ENCODE measurements around the gene HPGDS.

The HPGDS gene

DNA sequence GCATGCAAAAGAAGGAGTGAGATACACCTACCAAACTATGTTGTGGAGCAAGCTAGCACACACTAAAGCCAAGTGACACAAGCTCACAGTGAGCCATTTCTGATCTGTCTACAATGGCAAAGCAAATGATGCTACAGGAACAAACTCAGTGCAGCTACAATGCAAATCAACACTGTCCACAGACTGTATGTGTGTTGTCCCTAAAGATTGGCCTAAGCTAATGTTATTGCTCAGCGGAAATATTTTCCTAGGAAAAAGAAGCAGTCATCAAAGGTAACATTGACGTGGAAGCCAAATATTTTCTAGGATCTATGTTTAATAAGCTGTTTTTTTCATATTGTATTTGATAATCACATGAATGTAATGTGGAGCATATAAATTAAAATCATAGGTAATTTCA, 34.7 kb upstream of the HPGDS start:
- Histone ChIP-seq H3K27me3 (no peaks in the 10 kb centered on the region), H3K9me3 (no peaks in the 10 kb centered on the region), H3K4me1 (ENCODE audit: control insufficient read depth in 1 of 2, insufficient read depth in 1 of 2, low read depth in 1 of 2, low read length in 1 of 2) (no peaks in the 10 kb centered on the region), H3K36me3 (no peaks in the 10 kb centered on the region), H3K4me3 (ENCODE audit: low read depth in 1 of 2, low read length in 1 of 2) (no peak overlapping the region), H3K27ac (no peak overlapping the region)
- TF ChIP-seq, protein P1, sequence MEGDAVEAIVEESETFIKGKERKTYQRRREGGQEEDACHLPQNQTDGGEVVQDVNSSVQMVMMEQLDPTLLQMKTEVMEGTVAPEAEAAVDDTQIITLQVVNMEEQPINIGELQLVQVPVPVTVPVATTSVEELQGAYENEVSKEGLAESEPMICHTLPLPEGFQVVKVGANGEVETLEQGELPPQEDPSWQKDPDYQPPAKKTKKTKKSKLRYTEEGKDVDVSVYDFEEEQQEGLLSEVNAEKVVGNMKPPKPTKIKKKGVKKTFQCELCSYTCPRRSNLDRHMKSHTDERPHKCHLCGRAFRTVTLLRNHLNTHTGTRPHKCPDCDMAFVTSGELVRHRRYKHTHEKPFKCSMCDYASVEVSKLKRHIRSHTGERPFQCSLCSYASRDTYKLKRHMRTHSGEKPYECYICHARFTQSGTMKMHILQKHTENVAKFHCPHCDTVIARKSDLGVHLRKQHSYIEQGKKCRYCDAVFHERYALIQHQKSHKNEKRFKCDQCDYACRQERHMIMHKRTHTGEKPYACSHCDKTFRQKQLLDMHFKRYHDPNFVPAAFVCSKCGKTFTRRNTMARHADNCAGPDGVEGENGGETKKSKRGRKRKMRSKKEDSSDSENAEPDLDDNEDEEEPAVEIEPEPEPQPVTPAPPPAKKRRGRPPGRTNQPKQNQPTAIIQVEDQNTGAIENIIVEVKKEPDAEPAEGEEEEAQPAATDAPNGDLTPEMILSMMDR (IDR thresholded peaks at IDR 0.05), result no peak

DNA sequence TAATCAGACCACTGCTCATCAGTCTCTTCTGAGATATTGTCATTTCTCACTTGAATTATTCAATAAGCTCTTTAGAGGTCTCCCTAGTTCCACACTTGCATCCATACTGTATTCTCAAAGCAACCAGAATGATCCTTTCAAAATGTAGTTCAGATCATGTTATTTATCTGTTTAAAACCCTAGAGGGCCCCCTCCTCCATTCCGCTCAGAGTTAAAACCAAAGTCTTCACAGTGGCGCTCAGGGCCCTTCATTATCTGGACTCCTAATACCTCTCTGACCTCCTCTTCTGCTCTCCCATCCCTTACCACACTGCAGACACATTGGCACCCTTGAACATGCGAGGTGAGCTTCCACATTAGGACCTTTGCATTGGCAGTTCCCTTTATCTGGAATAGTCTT, 32.7 kb upstream of the HPGDS start:
- Histone ChIP-seq H3K4me1 (ENCODE audit: control insufficient read depth in 1 of 2, insufficient read depth in 1 of 2, low read depth in 1 of 2, low read length in 1 of 2) (no peaks in the 10 kb centered on the region), H3K36me3 (no peaks in the 10 kb centered on the region), H3K27ac (no peak overlapping the region), H3K9me3 (no peaks in the 10 kb centered on the region), H3K27me3 (no peaks in the 10 kb centered on the region), H3K4me3 (ENCODE audit: low read depth in 1 of 2, low read length in 1 of 2) (no peak overlapping the region)
- TF ChIP-seq, protein P1 (IDR thresholded peaks at IDR 0.05), result no peak

DNA sequence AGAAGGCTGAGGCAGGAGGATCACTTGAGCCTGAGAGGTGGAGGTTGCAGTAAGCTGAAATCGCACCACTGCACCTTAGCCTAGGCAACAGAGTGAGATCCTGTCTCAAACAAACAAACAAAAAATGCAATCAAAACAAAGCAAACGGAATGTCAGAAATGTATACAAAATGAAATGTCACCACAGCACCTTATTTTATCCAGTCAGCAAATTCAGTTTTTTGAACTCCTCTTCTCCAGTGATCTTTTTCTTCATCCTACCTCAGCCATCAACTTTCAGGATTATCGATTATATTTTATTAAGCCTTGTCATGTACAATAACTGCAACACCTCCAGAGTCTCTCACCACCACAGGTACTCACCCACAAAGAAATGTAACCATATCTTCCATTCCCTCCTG, 31.1 kb upstream of the HPGDS start:
- Histone ChIP-seq H3K9me3 (no peaks in the 10 kb centered on the region), H3K27ac (no peak overlapping the region), H3K4me1 (ENCODE audit: control insufficient read depth in 1 of 2, insufficient read depth in 1 of 2, low read depth in 1 of 2, low read length in 1 of 2) (no peaks in the 10 kb centered on the region), H3K4me3 (ENCODE audit: low read depth in 1 of 2, low read length in 1 of 2) (no peak overlapping the region), H3K27me3 (no peaks in the 10 kb centered on the region), H3K36me3 (no peaks in the 10 kb centered on the region)
- TF ChIP-seq, protein P1 (IDR thresholded peaks at IDR 0.05), result no peak

DNA sequence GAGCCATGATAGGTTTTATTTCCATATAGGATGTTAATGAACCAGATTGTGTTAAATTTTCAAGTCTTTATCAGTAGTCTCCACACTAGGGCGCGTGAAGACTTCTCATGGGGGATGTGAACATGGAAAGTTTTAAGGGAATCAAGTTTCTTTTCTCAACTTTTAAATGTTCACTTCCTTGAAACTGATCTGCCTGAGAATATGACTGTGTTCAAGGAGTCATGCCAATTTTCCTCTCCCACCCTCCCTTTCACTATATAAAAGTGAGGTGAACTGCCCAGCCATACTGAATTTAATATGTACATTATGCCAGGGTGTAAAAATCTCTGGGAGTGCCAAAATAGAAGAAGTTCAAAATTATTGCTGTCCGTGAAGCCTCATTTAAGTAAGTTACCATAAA, 30.4 kb upstream of the HPGDS start:
- H3K27me3 ChIP-seq, result no peaks in the 10 kb centered on the region

DNA sequence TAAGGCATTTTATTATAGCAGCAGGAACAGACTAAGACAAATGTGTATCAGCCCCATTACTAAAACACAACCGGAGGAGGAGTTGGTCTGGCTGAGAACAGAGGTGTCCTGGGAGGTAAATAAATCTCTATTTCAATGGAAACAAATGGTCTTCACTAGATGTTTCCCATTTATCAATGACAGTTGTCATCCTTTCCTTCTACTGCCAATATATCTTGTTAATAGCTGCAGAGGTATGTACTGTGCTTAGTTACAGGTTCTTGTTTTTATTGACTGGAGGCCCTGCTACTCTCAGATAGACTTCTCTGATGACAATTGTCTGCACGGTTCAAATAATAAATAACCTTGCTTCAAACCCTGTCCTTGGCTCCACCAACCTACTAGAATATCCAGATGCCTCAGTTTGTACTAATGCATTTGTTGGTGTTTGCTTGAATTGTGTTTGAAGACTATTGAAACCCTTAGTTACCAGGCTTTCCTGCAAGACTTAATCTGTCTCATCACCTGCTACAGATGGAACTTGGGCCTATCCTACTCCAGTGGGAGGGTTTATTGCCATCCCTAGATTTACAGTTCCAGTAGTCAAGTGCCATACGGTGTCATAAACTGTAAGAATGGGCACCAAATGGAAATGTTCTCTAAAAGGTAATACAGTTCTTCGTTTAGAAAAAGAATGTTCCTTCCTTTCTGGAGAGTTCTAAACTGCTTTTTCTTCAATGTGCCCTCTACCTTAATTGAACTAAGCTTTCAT, 29.8 kb upstream of the HPGDS start:
- Histone ChIP-seq H3K27me3 (no peaks in the 10 kb centered on the region), H3K4me3 (ENCODE audit: low read depth in 1 of 2, low read length in 1 of 2) (no peak overlapping the region), H3K36me3 (no peaks in the 10 kb centered on the region), H3K9me3 (no peaks in the 10 kb centered on the region), H3K4me1 (ENCODE audit: control insufficient read depth in 1 of 2, insufficient read depth in 1 of 2, low read depth in 1 of 2, low read length in 1 of 2) (no peaks in the 10 kb centered on the region), H3K27ac (no peak overlapping the region)
- TF ChIP-seq, protein P1 (IDR thresholded peaks at IDR 0.05), result no peak

More for the DNA sequence above, 30.4 kb upstream of the HPGDS start:
- Histone ChIP-seq H3K4me1 (ENCODE audit: control insufficient read depth in 1 of 2, insufficient read depth in 1 of 2, low read depth in 1 of 2, low read length in 1 of 2) (no peaks in the 10 kb centered on the region), H3K9me3 (no peaks in the 10 kb centered on the region), H3K27ac (no peak overlapping the region), H3K4me3 (ENCODE audit: low read depth in 1 of 2, low read length in 1 of 2) (no peak overlapping the region), H3K36me3 (no peaks in the 10 kb centered on the region)
- TF ChIP-seq, protein P1 (IDR thresholded peaks at IDR 0.05), result no peak
